Measurements from ENCODE around the gene FIGNL2. TPM values are rescaled to one million over a fixed set of nuclear protein-coding genes. Genes with fewer than 3 reads are reported as not detected.

The FIGNL2 gene
- polyA plus RNA-seq, 2 of the 4 experiments (the other 2 are of a cell fraction), result 0.26 to 0.46 TPM

DNA sequence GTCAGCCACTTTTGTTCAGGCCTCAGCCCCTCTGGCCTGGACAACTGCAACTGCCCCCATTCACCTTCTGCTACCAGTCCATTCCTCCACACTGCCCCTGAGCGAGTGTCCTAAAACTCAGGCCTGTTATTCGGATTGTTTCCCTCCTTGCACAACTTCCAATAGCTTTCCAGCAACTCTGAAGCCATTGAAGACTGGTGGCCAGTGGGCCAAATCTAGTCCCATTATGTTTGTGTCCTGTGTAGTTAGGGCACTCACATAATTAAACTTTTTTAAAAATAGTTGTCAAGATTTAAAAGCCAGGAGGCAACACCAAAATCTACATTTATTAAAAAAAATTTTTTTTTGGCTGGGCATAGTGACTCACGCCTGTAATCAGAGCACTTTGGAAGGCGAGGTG, 17.8 kb upstream of the FIGNL2 start:
- Histone ChIP-seq H3K4me3 (no peak overlapping the region), H3K4me1 (no peaks in the 10 kb centered on the region), H3K27ac (no peak overlapping the region), H3K4me2 (no peak overlapping the region), H3K9me3 (no peaks in the 10 kb centered on the region)
- DNase-seq (ENCODE audit: low read depth in 1 of 2, low spot score in 1 of 2) (no peak), ATAC-seq (no peak), FAIRE-seq (no peak)
- ChIA-PET CTCF (interaction anchor here (1.2 to 2.2 kb wide), 2 partner anchors 9 to 46 kb away, joined by 3 to 12 read pairs; no protein-coding TSS in a partner anchor), POLR2A (interaction anchor here (0.6 kb wide), 1 partner anchor 1236 kb away, joined by 3 read pairs; no protein-coding TSS in a partner anchor)
- TF ChIP-seq, protein P1, sequence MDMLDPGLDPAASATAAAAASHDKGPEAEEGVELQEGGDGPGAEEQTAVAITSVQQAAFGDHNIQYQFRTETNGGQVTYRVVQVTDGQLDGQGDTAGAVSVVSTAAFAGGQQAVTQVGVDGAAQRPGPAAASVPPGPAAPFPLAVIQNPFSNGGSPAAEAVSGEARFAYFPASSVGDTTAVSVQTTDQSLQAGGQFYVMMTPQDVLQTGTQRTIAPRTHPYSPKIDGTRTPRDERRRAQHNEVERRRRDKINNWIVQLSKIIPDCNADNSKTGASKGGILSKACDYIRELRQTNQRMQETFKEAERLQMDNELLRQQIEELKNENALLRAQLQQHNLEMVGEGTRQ (IDR thresholded peaks at IDR 0.05), result no peak
- TF ChIP-seq HDAC2 (IDR thresholded peaks at IDR 0.05) (no peak), RAD21 (conservative IDR thresholded peaks at IDR 0.05 in 1 of 2, IDR thresholded peaks at IDR 0.05 in 1 of 2) (no peak), POLR2AphosphoS2 (conservative IDR thresholded peaks at IDR 0.05; ENCODE audit: low read length) (no peak), NPAS2 (CRISPR knock-in tag; IDR thresholded peaks at IDR 0.05; ENCODE audit: borderline replicate concordance) (no peak), MYC (IDR thresholded peaks at IDR 0.05; ENCODE audit: borderline replicate concordance, low read length) (no peak), MAFK (IDR thresholded peaks at IDR 0.05; ENCODE audit: partially characterized antibody) (no peak), NR3C1 (IDR thresholded peaks at IDR 0.05) (no peak), E2F6 (IDR thresholded peaks at IDR 0.05; ENCODE audit: borderline replicate concordance, low read depth) (no peak), FOSL2 (IDR thresholded peaks at IDR 0.05) (no peak), FOSL2 (CRISPR knock-in tag; IDR thresholded peaks at IDR 0.05) (no peak), SMC3 (IDR thresholded peaks at IDR 0.05) (no peak)
- TF ChIP-seq, protein P2, sequence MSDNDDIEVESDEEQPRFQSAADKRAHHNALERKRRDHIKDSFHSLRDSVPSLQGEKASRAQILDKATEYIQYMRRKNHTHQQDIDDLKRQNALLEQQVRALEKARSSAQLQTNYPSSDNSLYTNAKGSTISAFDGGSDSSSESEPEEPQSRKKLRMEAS (IDR thresholded peaks at IDR 0.05), result no peak
- WGBS (ENCODE audit: missing lambda C conversion rate), result 83% methylated on average over 4 of the region's 4 CpGs

DNA sequence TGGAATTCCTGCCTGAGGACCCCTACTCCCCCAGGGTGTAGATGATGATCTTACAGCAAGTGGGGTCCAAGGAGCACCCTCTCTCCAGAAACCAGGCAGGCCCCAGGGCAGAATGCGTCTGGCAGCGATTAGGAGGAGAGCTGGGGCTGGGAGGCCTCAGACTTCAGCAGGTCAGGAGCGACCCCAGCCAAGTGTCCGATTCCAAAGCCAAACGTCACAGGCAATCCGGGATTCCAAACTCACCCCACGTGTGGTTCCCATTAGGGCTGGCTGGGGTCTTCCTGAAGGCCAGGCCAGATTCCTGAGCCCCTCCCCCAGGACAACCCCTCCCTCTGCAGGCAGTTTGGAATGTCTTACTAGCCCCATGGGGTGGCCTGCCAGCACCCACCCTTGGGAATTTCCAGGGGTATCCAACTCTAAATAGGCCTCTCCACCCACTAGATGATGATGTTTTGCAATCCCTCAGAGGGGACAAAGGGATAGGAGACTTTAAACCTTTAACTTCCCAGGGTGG, 17.3 kb upstream of the FIGNL2 start:
- H3K27ac ChIP-seq, result no peak overlapping the region
- POLR2A ChIA-PET, result no interaction called here
- FAIRE-seq (no peak), DNase-seq (ENCODE audit: low read depth in 1 of 2, low spot score in 1 of 2) (no peak), ATAC-seq (no peak)
- no peaks in the 10 kb centered on the region for H3K9me3 ChIP-seq
- H3K4me1 ChIP-seq, result no peaks in the 10 kb centered on the region
- WGBS (ENCODE audit: missing lambda C conversion rate), result 90% methylated on average over 7 of the region's 7 CpGs
- CTCF ChIA-PET, result interaction anchor here (2.2 kb wide), 1 partner anchor 10 kb away, joined by 12 read pairs; no protein-coding TSS in a partner anchor
- no peak overlapping the region for H3K4me2 ChIP-seq
- H3K4me3 ChIP-seq, result no peak overlapping the region
- TF ChIP-seq ZNF302 (CRISPR knock-in tag; IDR thresholded peaks at IDR 0.05) (no peak), CEBPB (IDR thresholded peaks at IDR 0.05) (no peak)
- TF ChIP-seq, protein P3, sequence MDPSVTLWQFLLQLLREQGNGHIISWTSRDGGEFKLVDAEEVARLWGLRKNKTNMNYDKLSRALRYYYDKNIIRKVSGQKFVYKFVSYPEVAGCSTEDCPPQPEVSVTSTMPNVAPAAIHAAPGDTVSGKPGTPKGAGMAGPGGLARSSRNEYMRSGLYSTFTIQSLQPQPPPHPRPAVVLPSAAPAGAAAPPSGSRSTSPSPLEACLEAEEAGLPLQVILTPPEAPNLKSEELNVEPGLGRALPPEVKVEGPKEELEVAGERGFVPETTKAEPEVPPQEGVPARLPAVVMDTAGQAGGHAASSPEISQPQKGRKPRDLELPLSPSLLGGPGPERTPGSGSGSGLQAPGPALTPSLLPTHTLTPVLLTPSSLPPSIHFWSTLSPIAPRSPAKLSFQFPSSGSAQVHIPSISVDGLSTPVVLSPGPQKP (IDR thresholded peaks at IDR 0.05; ENCODE audit: low read depth, low read length), result no peak

DNA sequence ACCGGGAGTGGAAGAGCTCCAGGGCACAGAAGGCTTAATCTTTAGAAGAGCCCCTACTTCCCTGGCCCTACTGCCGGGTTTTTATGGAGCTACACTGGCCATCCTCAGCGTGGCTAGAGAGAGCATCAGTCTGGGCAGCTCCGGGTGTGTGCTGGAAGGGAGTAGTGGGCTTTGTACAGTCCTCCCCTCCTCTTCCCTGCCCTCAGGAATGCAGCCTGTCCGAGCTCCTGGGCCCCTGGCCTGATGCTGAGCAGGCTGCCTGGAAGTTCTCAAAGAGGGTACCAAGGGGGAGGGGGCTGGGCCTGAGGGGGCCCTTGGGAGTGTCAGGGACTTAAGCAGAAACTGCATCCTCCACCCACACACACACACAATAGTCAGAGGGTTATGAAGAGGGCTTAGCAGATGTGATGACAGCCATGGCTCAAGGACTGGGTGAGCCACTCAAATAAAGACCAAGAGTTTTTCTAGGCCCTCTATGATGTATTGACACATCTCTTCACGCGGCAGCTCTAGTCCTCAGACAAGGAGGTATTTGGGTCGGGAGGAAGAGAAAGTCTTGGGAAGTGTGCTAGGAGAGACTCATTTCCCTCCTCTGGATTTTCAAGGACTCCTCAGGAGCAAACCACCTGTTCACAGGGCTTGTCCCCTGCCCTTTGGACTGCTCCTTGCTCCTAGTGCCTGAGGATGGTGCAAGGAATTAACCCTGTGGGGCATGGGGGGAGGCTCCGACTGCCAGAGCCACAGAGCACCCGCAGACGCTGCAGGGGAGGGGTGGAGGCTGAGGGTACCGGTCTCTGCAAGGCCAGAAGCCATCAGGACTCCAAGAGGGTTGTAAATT, 16.5 kb upstream of the FIGNL2 start:
- H3K4me1 ChIP-seq, result no peaks in the 10 kb centered on the region
- ChIA-PET CTCF (interaction anchor here (1.0 to 1.4 kb wide), 6 partner anchors 8 to 444 kb away, joined by 3 to 13 read pairs (median 4); no protein-coding TSS in a partner anchor), POLR2A (no interaction called here)
- no peak overlapping the region for H3K4me2 ChIP-seq
- FAIRE-seq (no peak), ATAC-seq (no peak), DNase-seq (ENCODE audit: low read depth in 1 of 2, low spot score in 1 of 2) (no peak)
- no peak for TF ChIP-seq FOXS1 (CRISPR knock-in tag; IDR thresholded peaks at IDR 0.05)
- TF ChIP-seq RARB (CRISPR knock-in tag; IDR thresholded peaks at IDR 0.05), result no peak
- no peak for TF ChIP-seq MAFK (IDR thresholded peaks at IDR 0.05; ENCODE audit: partially characterized antibody)
- TF ChIP-seq MYC (IDR thresholded peaks at IDR 0.05; ENCODE audit: borderline replicate concordance, low read length), result no peak
- no peak for TF ChIP-seq POLR2AphosphoS2 (conservative IDR thresholded peaks at IDR 0.05; ENCODE audit: low read length)
- TF ChIP-seq EP300 (IDR thresholded peaks at IDR 0.05), result no peak
- no peak for TF ChIP-seq TP53 (CRISPR knock-in tag; IDR thresholded peaks at IDR 0.05)
- TF ChIP-seq RCOR1 (IDR thresholded peaks at IDR 0.05; ENCODE audit: low read depth, low read length), result no peak
- TF ChIP-seq HDAC2 (IDR thresholded peaks at IDR 0.05), result no peak
- no peak for TF ChIP-seq RFX5 (IDR thresholded peaks at IDR 0.05)
- TF ChIP-seq ATOH8 (CRISPR knock-in tag; IDR thresholded peaks at IDR 0.05; ENCODE audit: low read depth), result no peak
- TF ChIP-seq, protein P1 (IDR thresholded peaks at IDR 0.05), result no peak
- TF ChIP-seq, protein P2 (IDR thresholded peaks at IDR 0.05), result no peak
- no peak for TF ChIP-seq KDM5A (IDR thresholded peaks at IDR 0.05)
- TF ChIP-seq, protein P4, sequence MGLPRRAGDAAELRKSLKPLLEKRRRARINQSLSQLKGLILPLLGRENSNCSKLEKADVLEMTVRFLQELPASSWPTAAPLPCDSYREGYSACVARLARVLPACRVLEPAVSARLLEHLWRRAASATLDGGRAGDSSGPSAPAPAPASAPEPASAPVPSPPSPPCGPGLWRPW (IDR thresholded peaks at IDR 0.05), result no peak
- H3K27ac ChIP-seq, result no peak overlapping the region
- H3K9me3 ChIP-seq, result no peaks in the 10 kb centered on the region
- 61% methylated on average over 11 of the region's 12 CpGs for WGBS (ENCODE audit: missing lambda C conversion rate)
- no peak overlapping the region for H3K4me3 ChIP-seq

Data from A549 (cell line).